CD4-positive, alpha-beta T cell treated with Interleukin-2 at 100 ng/mL for 4 hours (primary cell): ENCODE results near the gene ELN.

Experiments
- DNase-seq: peaks from one replicate; pipeline ENCODE4 v3.0.0-alpha.2; 2020; ENCODE audit warnings: low spot score

The ELN gene

DNA sequence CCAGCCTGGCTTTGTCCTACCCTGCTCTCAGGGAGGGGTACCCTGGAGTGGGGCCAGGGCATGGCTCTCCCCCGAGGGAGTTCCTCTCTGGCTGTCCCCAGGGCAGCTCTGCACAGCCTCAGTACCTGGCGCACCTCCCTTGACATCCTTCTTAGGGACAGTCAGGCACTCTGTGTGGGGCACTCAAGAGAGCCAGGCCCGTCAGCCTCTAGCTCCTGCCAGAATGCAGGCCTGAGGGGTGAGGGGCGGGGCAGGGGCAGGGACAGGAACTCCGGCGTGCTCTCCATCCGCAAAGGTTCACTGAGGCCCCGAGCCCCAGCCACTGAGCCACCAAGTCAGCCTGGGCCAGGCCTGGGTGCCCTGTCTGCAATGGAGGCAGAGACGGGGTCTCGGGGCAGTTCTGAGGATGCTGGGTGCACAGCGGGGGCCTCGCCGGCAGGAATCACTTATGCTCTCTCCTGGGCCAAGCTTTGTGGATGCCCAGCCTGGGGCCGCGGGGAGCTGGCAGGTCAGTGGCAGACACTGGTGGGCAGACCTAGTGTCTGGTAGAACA lies 65.8 kb downstream of the ELN start:
- no peak for DNase-seq

DNA sequence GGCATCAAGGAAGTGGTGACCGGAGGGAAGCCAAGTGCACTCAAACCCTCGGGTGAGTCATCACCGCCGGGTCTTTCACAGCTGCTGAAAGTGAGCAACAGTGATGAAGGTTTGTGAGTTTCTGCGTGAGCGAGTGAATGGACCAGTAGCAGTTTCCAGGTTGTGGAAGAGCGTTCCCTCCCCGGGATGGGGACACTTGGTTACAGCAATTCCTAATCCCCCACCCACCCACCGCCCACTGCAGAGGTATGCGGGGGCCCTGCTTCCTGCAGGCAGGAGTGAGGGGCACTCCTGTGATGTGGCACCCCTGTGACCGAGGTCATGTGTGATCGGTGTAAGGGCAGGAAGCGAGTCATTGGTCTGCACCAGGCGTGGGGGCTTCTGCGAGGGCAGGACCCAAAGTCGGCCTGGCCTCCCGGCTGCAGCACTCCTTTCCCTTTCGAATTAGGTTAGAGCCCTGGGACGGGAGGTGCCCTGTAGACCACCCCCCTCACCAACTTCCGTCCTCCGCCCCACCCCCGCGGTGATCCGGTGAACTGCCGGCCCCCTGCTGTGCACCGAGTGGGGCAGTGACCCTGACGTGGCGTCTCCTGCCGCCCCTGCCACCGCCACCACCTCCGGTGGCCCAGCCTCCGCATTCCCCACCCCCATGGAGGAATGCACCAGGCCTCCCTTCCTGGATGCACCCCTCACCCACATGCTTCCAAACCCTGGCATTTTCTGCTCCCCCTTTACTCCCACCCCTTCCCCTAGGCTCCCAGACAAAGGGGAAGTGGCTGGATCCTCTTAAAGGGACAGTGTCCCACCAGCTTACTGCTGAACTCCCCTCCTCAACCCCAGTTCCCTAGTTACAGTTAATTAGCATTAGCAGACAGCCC lies 66.5 kb downstream of the ELN start:
- peak; percentile 82 for DNase-seq

DNA sequence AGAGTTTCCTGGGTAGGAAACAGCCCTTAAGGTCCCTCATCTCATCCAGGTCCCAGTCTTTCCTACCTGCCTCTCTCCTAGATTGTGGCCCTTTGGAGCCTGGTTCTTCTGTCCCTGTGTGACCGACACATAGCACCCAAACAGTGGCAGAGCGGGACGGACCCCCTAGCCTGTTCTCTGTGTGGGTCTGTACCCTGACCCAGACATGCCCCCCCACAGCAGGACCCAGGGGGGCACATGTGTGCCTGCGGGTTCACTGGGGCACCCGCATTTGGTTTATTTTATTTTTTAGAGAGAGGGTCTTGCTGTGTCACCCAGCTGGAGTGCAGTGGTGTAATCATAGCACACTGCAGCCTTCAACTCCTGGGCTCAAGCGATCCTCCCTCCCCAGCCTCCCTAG lies 67.2 kb downstream of the ELN start:
- DNase-seq: no peak

DNA sequence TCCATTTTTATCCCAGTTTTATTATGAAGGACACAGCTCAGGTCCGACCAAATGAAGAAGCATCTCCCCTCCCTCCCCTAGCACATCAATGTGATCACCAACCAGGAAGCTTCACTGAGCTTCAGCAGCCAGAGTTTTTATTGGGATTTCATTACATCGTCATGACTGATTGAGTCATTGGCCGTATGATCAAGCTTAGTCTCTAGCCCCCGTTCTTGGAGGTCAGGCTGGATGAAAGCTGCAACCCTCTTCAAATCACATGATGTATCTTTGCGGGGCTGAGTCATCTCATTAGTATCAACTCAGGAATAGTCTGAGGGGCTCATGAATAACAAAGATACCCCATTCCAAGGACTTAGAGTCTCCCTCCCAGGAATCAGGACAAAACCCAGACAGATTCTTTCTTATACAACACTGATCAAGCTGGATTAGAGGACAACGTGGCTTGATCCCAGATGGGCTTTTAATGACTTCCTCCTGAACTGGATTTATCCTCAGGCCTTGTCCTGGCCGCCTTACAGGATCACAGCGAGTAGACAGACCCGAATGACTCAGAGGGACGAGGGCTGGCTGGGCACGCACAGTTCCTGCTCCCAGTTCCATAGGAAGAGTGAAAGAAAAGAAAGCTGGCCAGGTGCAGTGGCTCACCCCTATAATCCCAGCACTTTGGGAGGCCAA lies 70.1 kb downstream of the ELN start:
- no peak for DNase-seq

GRCh38 chr7:74099031-74099430 lies 71.1 kb downstream of the ELN start:
- DNase-seq: no peak

GRCh38 chr7:74101061-74101681 lies 73.2 kb downstream of the ELN start:
- no peak for DNase-seq

GRCh38 chr7:74103219-74103772 lies 75.3 kb downstream of the ELN start:
- no peak for DNase-seq

DNA sequence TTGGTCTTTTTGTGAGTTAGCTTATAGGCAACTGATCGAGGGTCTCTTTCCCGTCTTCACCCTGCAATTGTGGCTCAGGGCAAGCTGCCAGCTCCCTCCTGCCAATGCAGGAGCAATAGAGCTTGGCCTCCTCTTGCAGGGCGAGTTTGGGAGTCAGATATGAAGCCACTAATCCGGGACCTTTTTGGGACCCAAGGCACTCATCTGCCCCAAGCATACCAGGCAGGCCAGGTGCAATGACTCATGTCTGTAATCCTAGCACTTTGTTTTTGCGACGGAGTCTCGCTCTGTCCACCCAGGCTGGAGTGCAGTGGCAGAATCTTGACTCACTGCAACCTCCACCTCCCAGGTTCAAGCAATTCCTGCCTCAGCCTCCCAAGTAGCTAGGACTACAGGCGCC lies 76.7 kb downstream of the ELN start:
- DNase-seq: no peak

DNA sequence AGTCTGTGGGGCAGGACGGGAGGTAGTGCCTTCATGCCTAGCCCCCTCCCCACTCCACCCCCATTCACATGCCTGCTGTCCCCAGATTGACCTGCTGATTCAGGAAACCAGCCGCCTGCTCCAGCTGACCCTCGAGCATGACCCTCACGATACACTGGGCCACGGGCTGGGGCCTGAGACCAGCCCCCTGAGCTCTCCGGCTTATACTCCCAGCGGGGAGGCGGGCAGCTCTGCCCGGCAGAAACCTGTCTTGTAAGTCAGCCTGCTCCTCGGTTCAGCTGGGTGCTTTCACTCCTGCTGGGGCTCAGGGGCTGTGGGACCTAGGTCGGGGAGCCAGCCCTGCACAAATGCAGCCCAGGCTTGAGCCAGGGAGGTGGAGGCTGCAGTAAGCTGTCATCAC lies 78.0 kb downstream of the ELN start:
- DNase-seq: no peak

DNA sequence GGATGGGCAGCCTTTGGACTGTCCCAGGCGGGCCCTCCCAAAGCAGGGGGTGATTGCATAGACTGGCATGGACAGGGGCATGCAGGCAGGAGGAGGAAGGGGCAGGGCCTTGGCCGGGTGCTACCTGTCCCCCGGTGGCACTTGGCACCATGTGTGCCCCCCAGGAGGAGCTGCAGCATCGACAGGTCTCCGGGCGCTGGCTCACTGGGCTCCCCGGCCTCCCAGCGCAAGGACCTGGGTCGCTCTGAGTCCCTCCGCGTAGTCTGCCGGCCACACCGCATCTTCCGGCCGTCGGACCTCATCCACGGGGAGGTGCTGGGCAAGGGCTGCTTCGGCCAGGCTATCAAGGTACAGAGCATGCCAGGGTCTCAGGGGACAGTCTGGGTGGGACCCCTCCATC lies 78.9 kb downstream of the ELN start:
- DNase-seq: no peak

DNA sequence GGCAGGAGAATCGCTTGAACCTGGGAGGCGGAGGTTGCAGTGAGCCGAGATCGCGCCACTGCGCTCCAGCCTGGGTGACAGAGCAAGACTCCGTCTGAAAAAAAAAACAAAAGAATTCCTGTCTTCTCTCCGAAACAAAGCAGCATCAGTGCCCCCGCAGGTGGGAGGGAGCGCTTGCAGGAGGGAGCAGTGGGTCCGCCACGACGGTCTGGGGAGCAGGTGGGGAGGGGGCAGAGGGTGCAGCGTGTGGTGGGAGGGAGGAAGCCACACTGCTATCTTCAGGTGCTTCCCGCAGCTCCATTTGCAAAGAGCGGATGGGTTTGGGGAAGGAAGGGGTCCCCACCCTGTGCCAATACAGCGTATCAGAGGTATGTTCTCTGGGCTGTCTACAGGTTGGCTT lies 87.4 kb downstream of the ELN start:
- DNase-seq: no peak

GRCh38 chr7:74116356-74116755 lies 88.4 kb downstream of the ELN start:
- no peak for DNase-seq
